HepG2 (cell line): Measurements from ENCODE around the gene RSAD1.

Source experiments
- POLR2AphosphoS5 ChIP-seq: IDR thresholded peaks from 2 replicates; pipeline ENCODE4 v1.6.1; 2012; ENCODE audit warnings: low read depth, low read length
- SP1 ChIP-seq, 2 experiments: fragments of 450-650 bp in 1 of 2; sonication (generic) in 1 of 2; formaldehyde crosslinking in 1 of 2; IDR thresholded peaks; 2 replicates each; pipeline versions ENCODE4 v1.4.0 to v1.6.1; 2016 to 2020; ENCODE audit warnings: missing genetic modification reagents in 1 of 2
- ZNF432 ChIP-seq: sonication (generic); formaldehyde crosslinking; IDR thresholded peaks from 2 replicates; pipeline ENCODE4 v1.5.0; 2020; ENCODE audit warnings: missing genetic modification reagents, mild to moderate bottlenecking, borderline replicate concordance
- ZNF878 ChIP-seq: sonication (generic); formaldehyde crosslinking; IDR thresholded peaks from 2 replicates; pipeline ENCODE4 v1.8.1; 2023; ENCODE audit warnings: mild to moderate bottlenecking, missing genetic modification reagents, moderate library complexity

DNA sequence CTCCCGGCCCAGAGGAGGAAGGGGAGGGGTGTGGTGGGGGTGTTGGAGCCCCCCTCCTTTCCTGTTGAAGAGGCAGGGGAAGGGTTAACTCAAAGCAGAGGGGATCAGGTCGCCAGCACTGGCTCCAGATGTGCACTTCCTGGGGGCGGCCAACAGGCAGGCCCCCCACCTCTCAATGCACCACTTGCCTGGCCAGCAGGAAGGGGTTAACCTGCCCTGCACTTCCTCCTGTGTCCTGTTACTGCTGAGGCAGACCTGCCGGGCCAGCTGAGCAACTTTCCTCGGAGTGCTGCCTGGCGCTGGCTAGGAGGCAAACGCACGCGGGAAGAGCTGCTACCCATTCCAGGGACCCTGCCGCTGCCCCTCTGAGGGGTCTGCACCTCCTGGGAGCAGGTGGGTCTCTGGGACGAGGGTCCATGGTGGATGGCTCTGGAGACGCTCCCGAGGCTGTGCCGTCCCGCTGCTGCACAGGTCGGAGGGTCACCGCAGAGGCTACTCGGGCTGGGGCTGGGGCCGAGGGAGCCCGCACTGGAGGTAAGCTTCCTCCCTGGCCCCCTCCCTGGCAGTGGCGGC is 53.9 kb downstream of the RSAD1 start, which contains the start of gene EPN3:
- TF ChIP-seq ZNF432 (no peak), ZNF878 (CRISPR knock-in tag) (no peak), SP1 (IDR thresholded peaks at IDR 0.05) (no peak), SP1 (CRISPR knock-in tag; IDR thresholded peaks at IDR 0.05) (no peak), POLR2AphosphoS5 (no peak)
